K562 (cell line): Measurements from ENCODE around the gene PAK1IP1. TPM values are rescaled to one million over a fixed set of nuclear protein-coding genes. Genes with fewer than 3 reads are reported as not detected.
A peak's percentile ranks its signal among the peaks of the same experiment; 100 is the strongest.

Experiments used
- ARHGAP35 ChIP-seq: fragments of 450-650 bp; IDR thresholded peaks from 2 replicates; pipeline ENCODE4 v1.6.1; 2018; ENCODE audit not compliant: partially characterized antibody
- ARID3B ChIP-seq: fragments of 250-450 bp; sonication (Bioruptor Pico); IDR thresholded peaks from 2 replicates; pipeline ENCODE4 v1.4.0; 2020; ENCODE audit warnings: borderline replicate concordance
- BRD4 ChIP-seq: fragments of 200-600 bp; sonication (generic); IDR thresholded peaks from 2 replicates; pipeline ENCODE4 v1.6.1; 2017; ENCODE audit warnings: inconsistent platforms
- E2F3 ChIP-seq: fragments of 250-450 bp; sonication (Bioruptor Pico); IDR thresholded peaks from 2 replicates; pipeline ENCODE4 v1.4.0; 2020; ENCODE audit warnings: mild to moderate bottlenecking
- NFE2L1 ChIP-seq: fragments of 450-650 bp; IDR thresholded peaks from 2 replicates; pipeline ENCODE4 v1.6.1; 2016; ENCODE audit warnings: missing genetic modification characterization, low read depth, mild to moderate bottlenecking, missing compliant biosample characterization, moderate library complexity, borderline replicate concordance
- PHF8 ChIP-seq: fragments of 200-600 bp; sonication (generic); IDR thresholded peaks from 2 replicates; pipeline ENCODE4 v1.6.1; 2012; ENCODE audit warnings: mixed run types, mild to moderate bottlenecking, inconsistent platforms, low read length, moderate library complexity, borderline replicate concordance
- TSHZ1 ChIP-seq: fragments of 250-450 bp; sonication (Bioruptor Pico); IDR thresholded peaks from 2 replicates; pipeline ENCODE4 v1.4.0; 2020; ENCODE audit warnings: mild to moderate bottlenecking, moderate library complexity
- ZNF121 ChIP-seq: sonication (generic); formaldehyde crosslinking; conservative IDR thresholded peaks from 2 replicates; pipeline ENCODE4 v1.8.0; 2022; ENCODE audit warnings: missing genetic modification reagents
- ZNF395 ChIP-seq: fragments of 200-800 bp; sonication (Bioruptor generic); IDR thresholded peaks from 2 replicates; pipeline ENCODE4 v1.6.1; 2017; ENCODE audit warnings: missing genetic modification characterization, missing compliant biosample characterization
- polyA plus RNA-seq, 8 experiments: library from polyadenylated mRNA; depleted of rRNA in 4 of 8; stranded (reverse) in 5 of 8; unstranded in 3 of 8; fragments of >200 nt; fragmentation: Nextera tagmentation in 2 of 8; fragmentation: Illumina TruSeq in 1 of 8; extraction: Ambion mirVana in 2 of 8; extraction: Trizol in 1 of 8; gene quantifications; 2 replicates each; pipeline versions ENCODE4 v1.2.1 to v1.2.3, GENCODE V29; 2011 to 2014; ENCODE audit warnings: inconsistent platforms in 1 of 8, missing spikeins in 1 of 8
- total RNA-seq, 7 experiments: library from RNA; depleted of rRNA in 6 of 7; stranded (reverse); fragments of >200 nt in 6 of 7; fragmentation: Illumina TruSeq in 2 of 7; extraction: Trizol in 2 of 7; gene quantifications; 2 replicates each; pipeline versions ENCODE4 v1.2.1 to v1.2.3, GENCODE V29; 2011 to 2021; ENCODE audit warnings: low replicate concordance in 1 of 7
- TF ChIP-seq, protein P1 (sequence below): sonication (generic); formaldehyde crosslinking; IDR thresholded peaks from 2 replicates; pipeline ENCODE4 v1.8.1; 2022; ENCODE audit warnings: missing genetic modification reagents
- TF ChIP-seq, protein P2 (sequence below): fragments of 150-350 bp; IDR thresholded peaks from 2 replicates; pipeline ENCODE4 v1.6.1; 2014; ENCODE audit warnings: low read depth, mild to moderate bottlenecking, low read length, borderline replicate concordance

Gene PAK1IP1
- total and polyA plus RNA-seq, 9 of the 15 experiments (the other 6 are each of a cell fraction or from before 2014, with no cell fraction given) = 50.0 to 200 (median 87.0) TPM

DNA sequence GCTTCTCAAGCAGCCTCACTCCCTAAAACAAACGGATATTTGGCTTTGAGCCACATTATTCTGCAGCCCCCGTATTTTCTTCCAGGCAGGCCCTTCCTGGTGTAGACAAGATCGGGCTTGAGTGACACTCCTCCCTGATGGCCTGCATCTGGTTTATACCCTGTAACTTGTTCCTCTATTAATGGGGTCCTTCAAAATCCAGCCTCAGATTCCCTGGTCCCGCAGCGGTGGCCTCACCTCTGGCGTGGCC is 27.7 kb downstream of the PAK1IP1 start (continued):
- peak; percentile 36; the same call in 1 of the 2 replicates for TF ChIP-seq TSHZ1
- TF ChIP-seq, protein P1, sequence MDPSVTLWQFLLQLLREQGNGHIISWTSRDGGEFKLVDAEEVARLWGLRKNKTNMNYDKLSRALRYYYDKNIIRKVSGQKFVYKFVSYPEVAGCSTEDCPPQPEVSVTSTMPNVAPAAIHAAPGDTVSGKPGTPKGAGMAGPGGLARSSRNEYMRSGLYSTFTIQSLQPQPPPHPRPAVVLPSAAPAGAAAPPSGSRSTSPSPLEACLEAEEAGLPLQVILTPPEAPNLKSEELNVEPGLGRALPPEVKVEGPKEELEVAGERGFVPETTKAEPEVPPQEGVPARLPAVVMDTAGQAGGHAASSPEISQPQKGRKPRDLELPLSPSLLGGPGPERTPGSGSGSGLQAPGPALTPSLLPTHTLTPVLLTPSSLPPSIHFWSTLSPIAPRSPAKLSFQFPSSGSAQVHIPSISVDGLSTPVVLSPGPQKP = no peak
- no peak for TF ChIP-seq ARID3B (CRISPR knock-in tag)
- TF ChIP-seq, protein P2, sequence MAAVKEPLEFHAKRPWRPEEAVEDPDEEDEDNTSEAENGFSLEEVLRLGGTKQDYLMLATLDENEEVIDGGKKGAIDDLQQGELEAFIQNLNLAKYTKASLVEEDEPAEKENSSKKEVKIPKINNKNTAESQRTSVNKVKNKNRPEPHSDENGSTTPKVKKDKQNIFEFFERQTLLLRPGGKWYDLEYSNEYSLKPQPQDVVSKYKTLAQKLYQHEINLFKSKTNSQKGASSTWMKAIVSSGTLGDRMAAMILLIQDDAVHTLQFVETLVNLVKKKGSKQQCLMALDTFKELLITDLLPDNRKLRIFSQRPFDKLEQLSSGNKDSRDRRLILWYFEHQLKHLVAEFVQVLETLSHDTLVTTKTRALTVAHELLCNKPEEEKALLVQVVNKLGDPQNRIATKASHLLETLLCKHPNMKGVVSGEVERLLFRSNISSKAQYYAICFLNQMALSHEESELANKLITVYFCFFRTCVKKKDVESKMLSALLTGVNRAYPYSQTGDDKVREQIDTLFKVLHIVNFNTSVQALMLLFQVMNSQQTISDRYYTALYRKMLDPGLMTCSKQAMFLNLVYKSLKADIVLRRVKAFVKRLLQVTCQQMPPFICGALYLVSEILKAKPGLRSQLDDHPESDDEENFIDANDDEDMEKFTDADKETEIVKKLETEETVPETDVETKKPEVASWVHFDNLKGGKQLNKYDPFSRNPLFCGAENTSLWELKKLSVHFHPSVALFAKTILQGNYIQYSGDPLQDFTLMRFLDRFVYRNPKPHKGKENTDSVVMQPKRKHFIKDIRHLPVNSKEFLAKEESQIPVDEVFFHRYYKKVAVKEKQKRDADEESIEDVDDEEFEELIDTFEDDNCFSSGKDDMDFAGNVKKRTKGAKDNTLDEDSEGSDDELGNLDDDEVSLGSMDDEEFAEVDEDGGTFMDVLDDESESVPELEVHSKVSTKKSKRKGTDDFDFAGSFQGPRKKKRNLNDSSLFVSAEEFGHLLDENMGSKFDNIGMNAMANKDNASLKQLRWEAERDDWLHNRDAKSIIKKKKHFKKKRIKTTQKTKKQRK = no peak
- TF ChIP-seq ZNF121 (CRISPR knock-in tag) = no peak
- TF ChIP-seq PHF8 = no peak; the same call in 1 of the 2 replicates
- no peak for TF ChIP-seq BRD4
- TF ChIP-seq ARHGAP35 = no peak
- no peak for TF ChIP-seq ZNF395
- 0 out of 2 replicates have a peak, but pooled peaks have one; percentile 58 for TF ChIP-seq E2F3 (CRISPR knock-in tag)
- no peak for TF ChIP-seq NFE2L1 (tag)
